Keratinocyte (primary cell): ENCODE measurements around the gene IQCF5. TPM values are rescaled to one million over a fixed set of nuclear protein-coding genes. Genes with fewer than 3 reads are reported as not detected.

Source experiments
- DNase-seq: peaks from one replicate; pipeline ENCODE4 v3.0.0-alpha.2; 2011; ENCODE audit warnings: low read depth, missing footprints, low spot score
- FAIRE-seq: peaks from 2 replicates; lab custom pipeline; 2011; peaks lifted over from hg19 to GRCh38; lab: Jason Lieb, UNC
- H2AFZ ChIP-seq: 2 replicates; pipeline ENCODE4 v1.6.0; 2012; ENCODE audit warnings: low read length, control low read depth, inconsistent platforms; ENCODE audit not compliant: control insufficient read depth
- H3K27ac ChIP-seq: 2 replicates; pipeline ENCODE4 v1.5.1; 2011; ENCODE audit warnings: low read length; ENCODE audit not compliant: control insufficient read depth, insufficient read depth
- H3K27me3 ChIP-seq: 3 replicates; pipeline ENCODE4 v1.6.0; 2011; ENCODE audit warnings: low read length; ENCODE audit not compliant: control insufficient read depth, insufficient read depth; ENCODE audit errors: extremely low read depth
- H3K36me3 ChIP-seq, 2 experiments: 2 replicates in 1 of 2; 3 replicates in 1 of 2; pipeline ENCODE4 v1.5.1; 2011; ENCODE audit warnings: low read length in 2 of 2, mild to moderate bottlenecking in 1 of 2; ENCODE audit not compliant: control insufficient read depth in 2 of 2, insufficient read depth in 2 of 2; ENCODE audit errors: extremely low read depth in 1 of 2
- H3K4me1 ChIP-seq: 3 replicates; pipeline ENCODE4 v1.5.1; 2011; ENCODE audit warnings: low read length; ENCODE audit not compliant: control insufficient read depth, insufficient read depth; ENCODE audit errors: extremely low read depth
- H3K4me2 ChIP-seq: 3 replicates; pipeline ENCODE4 v1.6.0; 2011; ENCODE audit warnings: low read depth, low read length; ENCODE audit not compliant: control insufficient read depth, insufficient read depth; ENCODE audit errors: extremely low read depth
- H3K4me3 ChIP-seq, 3 experiments: fragments of 200-600 bp in 1 of 3; sonication (generic) in 1 of 3; 2 replicates in 2 of 3; 3 replicates in 1 of 3; pipeline ENCODE4 v1.5.1; 2011 to 2016; ENCODE audit warnings: low read length in 3 of 3, mild to moderate bottlenecking in 3 of 3, control low read depth in 2 of 3, inconsistent platforms in 1 of 3, low read depth in 1 of 3, mixed read lengths in 1 of 3, mixed run types in 1 of 3, moderate library complexity in 1 of 3; ENCODE audit not compliant: control insufficient read depth in 2 of 3, insufficient read depth in 2 of 3; ENCODE audit errors: extremely low read depth in 1 of 3
- H3K79me2 ChIP-seq: 2 replicates; pipeline ENCODE4 v1.6.0; 2012; ENCODE audit warnings: low read length; ENCODE audit not compliant: control insufficient read depth, insufficient read depth
- H3K9ac ChIP-seq: 3 replicates; pipeline ENCODE4 v1.6.0; 2011; ENCODE audit warnings: low read length; ENCODE audit not compliant: control insufficient read depth, insufficient read depth; ENCODE audit errors: extremely low read depth
- H3K9me1 ChIP-seq: 3 replicates; pipeline ENCODE4 v1.6.0; 2011; ENCODE audit warnings: low read length; ENCODE audit not compliant: control insufficient read depth, insufficient read depth; ENCODE audit errors: extremely low read depth
- H3K9me3 ChIP-seq: 2 replicates; pipeline ENCODE4 v1.5.1; 2012; ENCODE audit warnings: low read depth, low read length; ENCODE audit not compliant: control insufficient read depth
- H4K20me1 ChIP-seq: 3 replicates; pipeline ENCODE4 v1.6.0; 2011; ENCODE audit warnings: low read length; ENCODE audit not compliant: control insufficient read depth, insufficient read depth; ENCODE audit errors: extremely low read depth
- EZH2 ChIP-seq: IDR thresholded peaks from one replicate; pipeline ENCODE4 v1.6.1; 2012; ENCODE audit warnings: inconsistent platforms, mild to moderate bottlenecking, low read length, moderate library complexity
- dilution Hi-C: fragments of 300-500 bp; cut with MboI; formaldehyde crosslinking; loops from one replicate; pipeline ENCODE4 v1.7.0; 2020; ENCODE audit warnings: low sequenced_read_pairs; ENCODE audit not compliant: extremely low pct_ligation_motif_present
- polyA plus RNA-seq, 5 experiments: library from polyadenylated mRNA; depleted of rRNA in 3 of 5; stranded (reverse) in 3 of 5; stranded (forward) in 1 of 5; unstranded in 1 of 5; fragments of >200 nt; gene quantifications; 1 replicate in 1 of 5; 2 replicates in 3 of 5; 3 replicates in 1 of 5; pipeline versions ENCODE4 v1.2.1 to v1.2.3, GENCODE V29; 2011 to 2012; ENCODE audit warnings: missing spikeins in 2 of 5, low read depth in 1 of 5, low replicate concordance in 1 of 5
- TF ChIP-seq, protein P1 (sequence below), 3 experiments: IDR thresholded peaks in 1 of 3; conservative IDR thresholded peaks in 1 of 3; optimal IDR thresholded peaks in 1 of 3; 2 replicates in 2 of 3; 3 replicates in 1 of 3; pipeline versions ENCODE3 to v1.5.1; 2011; ENCODE audit warnings: low read length in 3 of 3, mild to moderate bottlenecking in 3 of 3, moderate library complexity in 2 of 3, control low read depth in 1 of 3, inconsistent platforms in 1 of 3; ENCODE audit not compliant: insufficient read depth in 2 of 3; ENCODE audit errors: extremely low read depth in 1 of 3

The IQCF5 gene
- polyA plus RNA-seq, 1 donor (not counting 4 experiments of a cell fraction or from before 2014, with no cell fraction given), result not detected

DNA sequence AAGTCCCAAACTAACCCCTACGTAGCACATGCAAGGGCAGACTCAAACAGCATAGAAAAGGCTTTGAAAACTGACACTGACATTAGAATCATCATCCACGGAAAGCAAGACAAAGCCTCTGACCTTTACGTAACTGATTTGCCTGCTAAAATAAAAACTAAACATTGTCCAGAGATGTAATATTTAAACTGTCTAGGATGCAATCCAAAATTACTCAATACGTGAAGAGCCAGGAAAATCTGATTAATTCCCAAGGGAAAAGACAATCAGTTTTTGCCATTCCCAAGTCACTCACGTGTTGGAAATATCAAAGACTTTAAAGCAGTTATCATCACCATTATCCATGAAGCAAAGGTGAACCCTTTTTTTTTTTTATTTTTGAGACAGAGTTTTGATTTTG, 41.0 kb upstream of the IQCF5 start:
- Histone ChIP-seq H3K9me3 (no peaks in the 10 kb centered on the region), H3K4me2 (no peak overlapping the region), H2AFZ (no peak overlapping the region), H3K4me1 (no peaks in the 10 kb centered on the region), H3K79me2 (no peaks in the 10 kb centered on the region), H3K27me3 (no peaks in the 10 kb centered on the region), H3K36me3 (no peaks in the 10 kb centered on the region), H3K4me3 (no peak overlapping the region), H3K27ac (no peak overlapping the region), H3K9me1 (no peaks in the 10 kb centered on the region), H3K9ac (no peak overlapping the region), H4K20me1 (no peaks in the 10 kb centered on the region)
- TF ChIP-seq EZH2, result no peak
- TF ChIP-seq, protein P1, sequence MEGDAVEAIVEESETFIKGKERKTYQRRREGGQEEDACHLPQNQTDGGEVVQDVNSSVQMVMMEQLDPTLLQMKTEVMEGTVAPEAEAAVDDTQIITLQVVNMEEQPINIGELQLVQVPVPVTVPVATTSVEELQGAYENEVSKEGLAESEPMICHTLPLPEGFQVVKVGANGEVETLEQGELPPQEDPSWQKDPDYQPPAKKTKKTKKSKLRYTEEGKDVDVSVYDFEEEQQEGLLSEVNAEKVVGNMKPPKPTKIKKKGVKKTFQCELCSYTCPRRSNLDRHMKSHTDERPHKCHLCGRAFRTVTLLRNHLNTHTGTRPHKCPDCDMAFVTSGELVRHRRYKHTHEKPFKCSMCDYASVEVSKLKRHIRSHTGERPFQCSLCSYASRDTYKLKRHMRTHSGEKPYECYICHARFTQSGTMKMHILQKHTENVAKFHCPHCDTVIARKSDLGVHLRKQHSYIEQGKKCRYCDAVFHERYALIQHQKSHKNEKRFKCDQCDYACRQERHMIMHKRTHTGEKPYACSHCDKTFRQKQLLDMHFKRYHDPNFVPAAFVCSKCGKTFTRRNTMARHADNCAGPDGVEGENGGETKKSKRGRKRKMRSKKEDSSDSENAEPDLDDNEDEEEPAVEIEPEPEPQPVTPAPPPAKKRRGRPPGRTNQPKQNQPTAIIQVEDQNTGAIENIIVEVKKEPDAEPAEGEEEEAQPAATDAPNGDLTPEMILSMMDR (optimal IDR thresholded peaks at IDR 0.05 in 1 of 3, IDR thresholded peaks at IDR 0.05 in 1 of 3, conservative IDR thresholded peaks at IDR 0.05 in 1 of 3; ENCODE audit: extremely low read depth in 1 of 3, insufficient read depth in 2 of 3, low read length in 3 of 3), result no peak
- dilution Hi-C loops, result no loop called here
- FAIRE-seq (no peak), DNase-seq (no peak)

DNA sequence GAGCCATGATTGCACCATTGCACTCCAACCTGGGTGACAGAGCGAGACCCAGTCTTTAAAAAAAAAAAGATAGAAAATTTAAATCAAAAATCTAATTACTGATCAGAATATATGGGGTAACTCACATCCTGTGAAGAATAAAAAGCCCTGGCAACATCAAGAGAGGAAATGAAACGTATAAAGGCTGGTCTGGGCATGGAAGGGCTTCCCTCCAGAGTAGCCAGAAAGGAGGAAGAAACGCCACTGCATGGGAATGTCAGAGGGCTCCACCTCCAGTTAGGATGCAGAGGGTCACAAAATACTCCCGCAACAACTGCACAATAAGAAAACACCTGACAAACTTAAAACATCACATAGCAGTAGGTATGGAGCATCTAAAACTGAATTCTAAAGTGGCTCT, 32.6 kb upstream of the IQCF5 start:
- TF ChIP-seq, protein P1 (optimal IDR thresholded peaks at IDR 0.05 in 1 of 3, IDR thresholded peaks at IDR 0.05 in 1 of 3, conservative IDR thresholded peaks at IDR 0.05 in 1 of 3; ENCODE audit: extremely low read depth in 1 of 3, insufficient read depth in 2 of 3, low read length in 3 of 3), result no peak
- TF ChIP-seq EZH2, result no peak
- no peak overlapping the region for H2AFZ ChIP-seq
- FAIRE-seq (peak; percentile 29), DNase-seq (no peak)
- H3K27me3 ChIP-seq, result no peaks in the 10 kb centered on the region
- peaks cover 4% of the 10 kb centered on the region for H3K9me3 ChIP-seq
- H3K79me2 ChIP-seq, result no peaks in the 10 kb centered on the region
- H3K4me3 ChIP-seq, result no peak overlapping the region
- H3K36me3 ChIP-seq, result no peaks in the 10 kb centered on the region
- H3K4me2 ChIP-seq, result peak overlapping the region; percentile 25
- H3K9me1 ChIP-seq, result no peaks in the 10 kb centered on the region
- H3K9ac ChIP-seq, result no peak overlapping the region
- H3K27ac ChIP-seq, result no peak overlapping the region
- H3K4me1 ChIP-seq, result peaks cover 9% of the 10 kb centered on the region
- H4K20me1 ChIP-seq, result no peaks in the 10 kb centered on the region
- dilution Hi-C loops, result no loop called here
